Measurements from ENCODE around the gene SLC44A2.
"Not testable (repeated sequence)": the region's sequence is repeated elsewhere in the genome, so short reads cannot be mapped to it uniquely, and the experiment has no call there.

Gene SLC44A2

GRCh38 chr19:10667867-10668266 is 42.5 kb downstream of the SLC44A2 start:
- no peak for DNase-seq (ENCODE audit: low read depth)
- TF ChIP-seq POLR2A (IDR thresholded peaks at IDR 0.05; ENCODE audit: extremely low read depth, insufficient read length) (no peak), MYC (IDR thresholded peaks at IDR 0.05; ENCODE audit: low read depth, low read length) (no peak), CTCF (IDR thresholded peaks at IDR 0.05; ENCODE audit: low read depth, low read length) (no peak)
- no peak overlapping the region for H3K4me3 ChIP-seq (ENCODE audit: low read depth, low read length)

- no peak for TF ChIP-seq MYC (IDR thresholded peaks at IDR 0.05; ENCODE audit: low read depth, low read length)
- no peak for TF ChIP-seq POLR2A (IDR thresholded peaks at IDR 0.05; ENCODE audit: extremely low read depth, insufficient read length)
- TF ChIP-seq CTCF (IDR thresholded peaks at IDR 0.05; ENCODE audit: low read depth, low read length), result no peak
- TF ChIP-seq MAX (IDR thresholded peaks at IDR 0.05; ENCODE audit: low read depth, low read length), result no peak
- DNase-seq (ENCODE audit: low read depth), result no peak
- H3K4me3 ChIP-seq (ENCODE audit: low read depth, low read length), result no peak overlapping the region
These were observed 43.9 kb downstream of the SLC44A2 start for GRCh38 chr19:10669246-10669645.

GRCh38 chr19:10670182-10670581 is 44.8 kb downstream of the SLC44A2 start:
- H3K4me3 ChIP-seq (ENCODE audit: low read depth, low read length), result no peak overlapping the region
- DNase-seq (ENCODE audit: low read depth), result no peak
- no peak for TF ChIP-seq CTCF (IDR thresholded peaks at IDR 0.05; ENCODE audit: low read depth, low read length)
- no peak for TF ChIP-seq POLR2A (IDR thresholded peaks at IDR 0.05; ENCODE audit: extremely low read depth, insufficient read length)
- no peak for TF ChIP-seq MAX (IDR thresholded peaks at IDR 0.05; ENCODE audit: low read depth, low read length)
- no peak for TF ChIP-seq MYC (IDR thresholded peaks at IDR 0.05; ENCODE audit: low read depth, low read length)

GRCh38 chr19:10670876-10671804 is 45.8 kb downstream of the SLC44A2 start:
- no peak overlapping the region for H3K4me3 ChIP-seq (ENCODE audit: low read depth, low read length)
- no peak for DNase-seq (ENCODE audit: low read depth)
- 0 out of 2 replicates have a peak, but pooled peaks have one; percentile 26 for TF ChIP-seq MAX (IDR thresholded peaks at IDR 0.05; ENCODE audit: low read depth, low read length)
- no peak for TF ChIP-seq POLR2A (IDR thresholded peaks at IDR 0.05; ENCODE audit: extremely low read depth, insufficient read length)
- no peak for TF ChIP-seq MYC (IDR thresholded peaks at IDR 0.05; ENCODE audit: low read depth, low read length)
- no peak for TF ChIP-seq CTCF (IDR thresholded peaks at IDR 0.05; ENCODE audit: low read depth, low read length)

- not testable (repeated sequence) for H3K4me3 ChIP-seq (ENCODE audit: low read depth, low read length); DNase-seq (ENCODE audit: low read depth)
These were observed 46.6 kb downstream of the SLC44A2 start for GRCh38 chr19:10671922-10672321.

- H3K4me3 ChIP-seq (ENCODE audit: low read depth, low read length), result not testable (repeated sequence)
These were observed 49.9 kb downstream of the SLC44A2 start for GRCh38 chr19:10675214-10675613.

GRCh38 chr19:10677751-10678150 is 52.4 kb downstream of the SLC44A2 start:
- TF ChIP-seq POLR2A (IDR thresholded peaks at IDR 0.05; ENCODE audit: extremely low read depth, insufficient read length) (peak; percentile 10), MYC (IDR thresholded peaks at IDR 0.05; ENCODE audit: low read depth, low read length) (no peak), MAX (IDR thresholded peaks at IDR 0.05; ENCODE audit: low read depth, low read length) (no peak), CTCF (IDR thresholded peaks at IDR 0.05; ENCODE audit: low read depth, low read length) (no peak)

More at GRCh38 chr19:10675214-10675613, 49.9 kb downstream of the SLC44A2 start:
- DNase-seq (ENCODE audit: low read depth), result not testable (repeated sequence)

More at GRCh38 chr19:10677751-10678150, 52.4 kb downstream of the SLC44A2 start:
- no peak overlapping the region for H3K4me3 ChIP-seq (ENCODE audit: low read depth, low read length)
- no peak for DNase-seq (ENCODE audit: low read depth)
